Measurements from ENCODE around the gene BEST4.
A peak's percentile ranks its signal among the peaks of the same experiment; 100 is the strongest.

Gene BEST4

DNA sequence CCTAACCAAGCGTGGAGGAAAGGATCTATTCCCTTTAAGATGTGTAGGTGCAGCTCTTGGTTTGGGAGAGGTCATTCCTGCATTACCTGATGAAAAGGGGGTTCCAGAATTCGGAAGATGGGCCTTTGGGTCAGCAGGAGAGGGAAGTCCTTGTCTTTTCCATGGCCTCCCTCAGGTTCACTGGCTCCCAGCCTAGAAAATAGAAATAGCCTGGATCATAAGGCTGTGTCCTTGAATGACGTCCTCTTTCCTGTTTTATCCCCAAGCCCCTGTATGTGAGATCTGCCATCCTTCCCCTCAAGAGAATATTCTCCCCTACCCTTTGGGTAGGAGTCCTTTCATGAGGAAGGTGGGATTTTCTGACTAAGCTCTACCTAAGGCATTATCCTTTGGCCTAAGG is 27.1 kb downstream of the BEST4 start:
- H2AFZ ChIP-seq (ENCODE audit: low read depth, low read length) = no peak overlapping the region
- TF ChIP-seq EZH2 (IDR thresholded peaks at IDR 0.05; ENCODE audit: borderline replicate concordance, low read depth, low read length, severe bottlenecking) (no peak), CTCF (IDR thresholded peaks at IDR 0.05; ENCODE audit: borderline replicate concordance, extremely low read depth, low read length, poor library complexity, severe bottlenecking) (no peak)
- H4K20me1 ChIP-seq (ENCODE audit: insufficient read depth, low read length) = no peaks in the 10 kb centered on the region
- H3K9me3 ChIP-seq (ENCODE audit: insufficient read depth, low read length, severe bottlenecking) = no peaks in the 10 kb centered on the region
- no peak overlapping the region for H3K9ac ChIP-seq (ENCODE audit: low read depth, low read length)
- H3K4me3 ChIP-seq (ENCODE audit: low read depth in 1 of 2, low read length in 2 of 2) = no peak overlapping the region
- H3K36me3 ChIP-seq (ENCODE audit: insufficient read depth, low read length) = peaks cover 93% of the 10 kb centered on the region
- no peaks in the 10 kb centered on the region for H3K27me3 ChIP-seq (ENCODE audit: insufficient read depth, low read length, poor library complexity)
- H3K4me1 ChIP-seq (ENCODE audit: insufficient read depth, low read length) = no peaks in the 10 kb centered on the region
- no peaks in the 10 kb centered on the region for H3K79me2 ChIP-seq (ENCODE audit: insufficient read depth, low read length)
- no peak overlapping the region for H3K4me2 ChIP-seq (ENCODE audit: insufficient read depth, low read length)
- ATAC-seq (ENCODE audit: insufficient read depth, low read depth) (no peak), DNase-seq (no peak)
- no peak overlapping the region for H3K27ac ChIP-seq (ENCODE audit: low read length)

DNA sequence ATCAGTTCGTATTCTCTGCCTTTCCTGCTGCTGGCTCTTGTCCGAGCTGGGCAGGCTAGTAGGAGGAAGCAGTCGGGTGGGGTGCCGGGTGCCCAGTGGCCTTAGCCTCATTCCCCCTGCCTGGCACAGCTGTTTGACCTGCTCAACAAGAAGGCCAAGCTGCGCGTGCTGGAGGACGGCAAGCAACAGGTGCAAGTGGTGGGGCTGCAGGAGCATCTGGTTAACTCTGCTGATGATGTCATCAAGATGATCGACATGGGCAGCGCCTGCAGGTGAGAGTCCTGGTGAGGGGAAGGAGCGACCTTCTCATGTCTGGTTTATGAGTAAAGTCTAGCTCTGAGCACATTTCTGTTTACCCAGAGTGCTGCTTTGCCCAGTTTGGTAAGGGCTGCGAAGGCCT is 28.9 kb downstream of the BEST4 start:
- ATAC-seq (ENCODE audit: insufficient read depth, low read depth) (no peak), DNase-seq (no peak)
- H3K79me2 ChIP-seq (ENCODE audit: insufficient read depth, low read length) = no peaks in the 10 kb centered on the region; the same call in 1 of the 2 replicates
- no peak overlapping the region for H2AFZ ChIP-seq (ENCODE audit: low read depth, low read length)
- no peak overlapping the region for H3K4me3 ChIP-seq (ENCODE audit: low read depth in 1 of 2, low read length in 2 of 2)
- H3K27ac ChIP-seq (ENCODE audit: low read length) = no peak overlapping the region
- H3K4me2 ChIP-seq (ENCODE audit: insufficient read depth, low read length) = no peak overlapping the region
- no peak overlapping the region for H3K9ac ChIP-seq (ENCODE audit: low read depth, low read length)
- H3K36me3 ChIP-seq (ENCODE audit: insufficient read depth, low read length) = peaks cover 99% of the 10 kb centered on the region
- no peaks in the 10 kb centered on the region for H3K4me1 ChIP-seq (ENCODE audit: insufficient read depth, low read length)
- no peaks in the 10 kb centered on the region for H3K9me3 ChIP-seq (ENCODE audit: insufficient read depth, low read length, severe bottlenecking)
- TF ChIP-seq CTCF (IDR thresholded peaks at IDR 0.05; ENCODE audit: borderline replicate concordance, extremely low read depth, low read length, poor library complexity, severe bottlenecking) (no peak), EZH2 (IDR thresholded peaks at IDR 0.05; ENCODE audit: borderline replicate concordance, low read depth, low read length, severe bottlenecking) (no peak)
- no peaks in the 10 kb centered on the region for H3K27me3 ChIP-seq (ENCODE audit: insufficient read depth, low read length, poor library complexity)
- no peaks in the 10 kb centered on the region for H4K20me1 ChIP-seq (ENCODE audit: insufficient read depth, low read length)

- no peak overlapping the region for H3K4me2 ChIP-seq (ENCODE audit: insufficient read depth, low read length)
- H3K9ac ChIP-seq (ENCODE audit: low read depth, low read length) = no peak overlapping the region
- DNase-seq = no peak
- H3K9me3 ChIP-seq (ENCODE audit: insufficient read depth, low read length, severe bottlenecking) = no peaks in the 10 kb centered on the region
- H3K4me3 ChIP-seq (ENCODE audit: low read depth in 1 of 2, low read length in 2 of 2) = no peak overlapping the region
- H3K27me3 ChIP-seq (ENCODE audit: insufficient read depth, low read length, poor library complexity) = no peaks in the 10 kb centered on the region
- no peak for TF ChIP-seq CTCF (IDR thresholded peaks at IDR 0.05; ENCODE audit: borderline replicate concordance, extremely low read depth, low read length, poor library complexity, severe bottlenecking)
- no peak for TF ChIP-seq EZH2 (IDR thresholded peaks at IDR 0.05; ENCODE audit: borderline replicate concordance, low read depth, low read length, severe bottlenecking)
- 0 out of 2 replicates have a peak overlapping the region, but pooled peaks have one; percentile 17 for H3K27ac ChIP-seq (ENCODE audit: low read length)
- ATAC-seq (ENCODE audit: insufficient read depth, low read depth) = 0 out of 3 replicates have a peak, but pooled peaks have one; percentile 21
- peaks cover 99% of the 10 kb centered on the region for H3K36me3 ChIP-seq (ENCODE audit: insufficient read depth, low read length)
- H3K79me2 ChIP-seq (ENCODE audit: insufficient read depth, low read length) = no peaks in the 10 kb centered on the region; the same call in 1 of the 2 replicates
- no peaks in the 10 kb centered on the region for H3K4me1 ChIP-seq (ENCODE audit: insufficient read depth, low read length)
- no peak overlapping the region for H2AFZ ChIP-seq (ENCODE audit: low read depth, low read length)
- 0 out of 2 replicates have a peak, but pooled peaks cover 5% of the 10 kb centered on the region for H4K20me1 ChIP-seq (ENCODE audit: insufficient read depth, low read length)
Measured at GRCh38 chr1:44757420-44757819, 30.6 kb downstream of the BEST4 start.

All from DND-41 (cell line).